Mucosa of descending colon (tissue), 3 donors: Measurements from ENCODE around the gene OR1N2. TPM values are rescaled to one million over a fixed set of nuclear protein-coding genes. Genes with fewer than 3 reads are reported as not detected.

Experiments used
- ATAC-seq: fragments of 200-7000 bp; cut with Tn5 transposase; one replicate; pipeline ENCODE4 v1.9.1; 2020; ENCODE audit warnings: mild to moderate bottlenecking, moderate library complexity
- DNase-seq, 3 donors: peaks; one replicate each; pipeline ENCODE4 v3.0.0-alpha.2; 2020
- H3K36me3 ChIP-seq: fragments of 200-600 bp; one replicate; pipeline ENCODE4 v1.8.0; 2021; ENCODE audit warnings: low read depth, mild to moderate bottlenecking
- H3K4me1 ChIP-seq: fragments of 200-600 bp; one replicate; pipeline ENCODE4 v1.8.0; 2021; ENCODE audit warnings: low read depth, mild to moderate bottlenecking
- H3K4me3 ChIP-seq: fragments of 200-600 bp; one replicate; pipeline ENCODE4 v1.8.0; 2021; ENCODE audit warnings: mild to moderate bottlenecking
- H3K9me3 ChIP-seq: fragments of 200-600 bp; one replicate; pipeline ENCODE4 v1.8.0; 2021; ENCODE audit warnings: mild to moderate bottlenecking
- intact Hi-C, 2 donors: fragments of 100-400 bp; cut with DNase I in 1 of 2; cut with micrococcal nuclease in 1 of 2; formaldehyde crosslinking; loops; one replicate each; pipeline versions ENCODE4 v1.11.0 to v1.11.1; 2022; cut with DNase I, micrococcal nuclease
- long read RNA-seq, 2 donors: library from polyadenylated mRNA; unstranded; transcript quantifications; one replicate each; pipeline ENCODE4 v2.0.0, GENCODE V29; 2019 to 2021
- total RNA-seq, 3 donors: library from RNA; stranded (reverse); fragmentation: NEBNext Ultra II Directional in 2 of 3; extraction: Animal tissue kit (Norgen Biotek cat#: 25700) in 2 of 3; gene quantifications; one replicate each; pipeline versions ENCODE4 v1.2.1 to v1.2.4, GENCODE V29; 2021 to 2023
- TF ChIP-seq, protein P1 (sequence below): fragments of 200-600 bp; IDR thresholded peaks from one replicate; pipeline ENCODE4 v1.8.0; 2022; ENCODE audit warnings: antibody characterized with exemption, mild to moderate bottlenecking
- donor health status: DM: no; HTN: no; CAD: no; lungs with moderate emphysema.
- donor health status: DM: no; HTN: no; CAD: no.
- donor health status: DM: no; HTN: yes; CAD: no.

Gene OR1N2, protein sequence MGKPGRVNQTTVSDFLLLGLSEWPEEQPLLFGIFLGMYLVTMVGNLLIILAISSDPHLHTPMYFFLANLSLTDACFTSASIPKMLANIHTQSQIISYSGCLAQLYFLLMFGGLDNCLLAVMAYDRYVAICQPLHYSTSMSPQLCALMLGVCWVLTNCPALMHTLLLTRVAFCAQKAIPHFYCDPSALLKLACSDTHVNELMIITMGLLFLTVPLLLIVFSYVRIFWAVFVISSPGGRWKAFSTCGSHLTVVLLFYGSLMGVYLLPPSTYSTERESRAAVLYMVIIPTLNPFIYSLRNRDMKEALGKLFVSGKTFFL
- not detected for total RNA-seq
- long read RNA-seq, donor 1, result 0 reads
- long read RNA-seq, donor 2, result 0 reads

DNA sequence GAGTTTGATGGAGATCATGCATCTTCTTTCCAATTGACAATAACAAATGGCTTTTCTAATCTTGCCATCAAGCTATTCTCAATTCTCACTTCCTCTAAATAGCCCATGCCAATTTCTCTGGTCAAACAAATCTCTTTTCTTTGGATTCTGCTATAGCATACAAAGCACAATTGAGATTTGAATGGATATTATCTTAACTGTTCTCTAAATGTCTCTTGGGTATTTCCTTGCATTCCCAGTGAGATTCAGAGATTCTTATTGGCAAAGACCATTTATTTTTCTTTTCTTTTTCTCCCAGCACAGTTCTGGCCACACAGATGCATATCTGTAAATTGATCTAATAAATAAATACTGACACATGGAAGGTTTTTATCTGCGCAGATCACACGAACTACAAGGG is at the start of gene OR1N2:
Gene OR1N2, plus strand, starts transcription at position 301 of the 400 bp plus-strand sequence. CDS start 100 bp downstream, outside the sequence.
- no peak for DNase-seq
- intact Hi-C loops, result no loop called here
- H3K4me1 ChIP-seq, result no peaks in the 10 kb centered on the region
- H3K9me3 ChIP-seq, result no peaks in the 10 kb centered on the region
- no peak for ATAC-seq
- H3K36me3 ChIP-seq, result no peaks in the 10 kb centered on the region
- H3K4me3 ChIP-seq, result no peak within 1 kb of the TSS
- TF ChIP-seq, protein P1, sequence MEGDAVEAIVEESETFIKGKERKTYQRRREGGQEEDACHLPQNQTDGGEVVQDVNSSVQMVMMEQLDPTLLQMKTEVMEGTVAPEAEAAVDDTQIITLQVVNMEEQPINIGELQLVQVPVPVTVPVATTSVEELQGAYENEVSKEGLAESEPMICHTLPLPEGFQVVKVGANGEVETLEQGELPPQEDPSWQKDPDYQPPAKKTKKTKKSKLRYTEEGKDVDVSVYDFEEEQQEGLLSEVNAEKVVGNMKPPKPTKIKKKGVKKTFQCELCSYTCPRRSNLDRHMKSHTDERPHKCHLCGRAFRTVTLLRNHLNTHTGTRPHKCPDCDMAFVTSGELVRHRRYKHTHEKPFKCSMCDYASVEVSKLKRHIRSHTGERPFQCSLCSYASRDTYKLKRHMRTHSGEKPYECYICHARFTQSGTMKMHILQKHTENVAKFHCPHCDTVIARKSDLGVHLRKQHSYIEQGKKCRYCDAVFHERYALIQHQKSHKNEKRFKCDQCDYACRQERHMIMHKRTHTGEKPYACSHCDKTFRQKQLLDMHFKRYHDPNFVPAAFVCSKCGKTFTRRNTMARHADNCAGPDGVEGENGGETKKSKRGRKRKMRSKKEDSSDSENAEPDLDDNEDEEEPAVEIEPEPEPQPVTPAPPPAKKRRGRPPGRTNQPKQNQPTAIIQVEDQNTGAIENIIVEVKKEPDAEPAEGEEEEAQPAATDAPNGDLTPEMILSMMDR, result no peak

DNA sequence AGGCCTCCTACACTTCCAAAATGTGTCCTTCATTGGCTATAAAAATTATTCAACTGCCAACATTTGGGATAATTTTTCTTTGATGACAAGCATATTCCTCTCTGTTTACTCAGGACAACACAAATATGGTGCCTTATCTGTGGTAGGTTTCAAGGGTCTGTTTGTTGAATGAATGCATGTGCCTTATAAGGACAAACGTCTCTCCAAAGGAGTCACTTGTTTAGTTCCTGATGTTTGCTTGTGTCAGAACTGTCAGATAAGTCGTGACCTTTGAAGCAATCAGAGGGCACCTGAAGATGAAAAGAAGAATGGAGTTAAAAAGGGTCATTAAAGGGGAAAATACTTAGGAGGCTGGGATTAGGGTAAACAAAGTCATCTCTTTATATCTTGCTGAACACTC is 45.9 kb upstream of the OR1N2 start:
- no peaks in the 10 kb centered on the region for H3K9me3 ChIP-seq
- intact Hi-C loops, result no loop called here
- no peak for ATAC-seq
- no peaks in the 10 kb centered on the region for H3K4me1 ChIP-seq
- TF ChIP-seq, protein P1, result no peak
- no peaks in the 10 kb centered on the region for H3K36me3 ChIP-seq
- H3K4me3 ChIP-seq, result no peak overlapping the region
- DNase-seq, result no peak

DNA sequence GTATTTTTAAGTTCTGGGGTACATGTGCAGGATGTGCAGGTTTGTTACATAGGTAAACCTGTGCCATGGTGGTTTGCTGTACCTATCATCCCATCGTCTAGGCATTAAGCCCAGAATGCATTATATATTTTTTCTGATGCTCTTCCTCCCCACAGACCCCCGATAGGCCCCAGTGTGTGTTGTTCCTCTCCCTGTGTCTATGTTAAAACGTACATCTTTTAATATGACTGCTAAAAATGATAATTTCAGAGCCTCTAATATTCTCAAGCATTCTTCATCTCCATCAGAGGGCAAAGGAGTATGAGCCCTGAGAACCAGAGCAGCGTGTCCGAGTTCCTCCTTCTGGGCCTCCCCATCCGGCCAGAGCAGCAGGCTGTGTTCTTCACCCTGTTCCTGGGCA is 42.4 kb upstream of the OR1N2 start, which contains the start of gene OR1J2:
Gene OR1J2, plus strand, starts transcription at position 301 of the 400 bp plus-strand sequence. Its CDS starts 0 bp downstream, at position 301.
- no peak within 1 kb of the TSS for H3K4me3 ChIP-seq
- no peaks in the 10 kb centered on the region for H3K4me1 ChIP-seq
- ATAC-seq (no peak), DNase-seq (no peak)
- no peaks in the 10 kb centered on the region for H3K36me3 ChIP-seq
- H3K9me3 ChIP-seq, result no peaks in the 10 kb centered on the region
- intact Hi-C loops, result no loop called here
- TF ChIP-seq, protein P1, result no peak

DNA sequence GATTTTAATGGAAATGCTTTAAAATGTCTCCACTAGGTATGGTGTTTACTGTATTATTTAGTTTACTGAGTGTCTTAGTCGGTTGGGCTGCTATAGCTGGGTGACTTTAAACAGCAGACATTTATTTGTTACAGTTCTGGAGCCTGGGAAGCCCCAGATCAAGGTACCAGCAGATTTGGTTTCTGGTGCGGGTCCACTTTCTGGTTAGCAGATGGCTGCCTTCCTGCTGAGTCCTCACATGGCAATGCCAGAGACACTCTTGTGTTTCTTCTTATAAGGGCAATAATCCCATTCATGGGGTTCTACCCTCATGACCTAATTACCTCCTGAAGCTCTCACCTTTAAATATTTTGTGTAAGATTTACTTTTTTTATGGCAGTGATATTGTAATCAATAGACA is 34.7 kb upstream of the OR1N2 start:
- intact Hi-C loops, result no loop called here
- no peaks in the 10 kb centered on the region for H3K4me1 ChIP-seq
- TF ChIP-seq, protein P1, result no peak
- H3K9me3 ChIP-seq, result no peaks in the 10 kb centered on the region
- DNase-seq (no peak), ATAC-seq (no peak)
- no peaks in the 10 kb centered on the region for H3K36me3 ChIP-seq
- no peak overlapping the region for H3K4me3 ChIP-seq

DNA sequence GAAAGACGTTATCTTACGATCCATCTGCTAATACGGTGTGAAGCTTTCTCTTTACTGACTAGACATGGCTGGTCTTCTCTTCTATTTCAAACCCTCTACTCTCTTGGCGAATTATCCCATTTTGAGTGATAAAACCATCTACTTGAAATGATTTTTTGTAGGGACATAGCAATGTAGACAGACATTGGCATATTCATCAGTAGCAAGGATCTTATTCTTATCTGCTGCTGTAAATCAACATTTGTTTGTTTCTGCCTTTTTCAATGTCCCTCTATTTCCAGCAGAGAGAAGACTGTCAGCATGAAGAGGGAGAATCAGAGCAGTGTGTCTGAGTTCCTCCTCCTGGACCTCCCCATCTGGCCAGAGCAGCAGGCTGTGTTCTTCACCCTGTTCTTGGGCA is 34.1 kb upstream of the OR1N2 start, which contains the start of gene OR1J4:
Gene OR1J4, plus strand, starts transcription at position 301 of the 400 bp plus-strand sequence. Its CDS starts 0 bp downstream, at position 301.
- intact Hi-C loops, result no loop called here
- ATAC-seq, result no peak
- no peak within 1 kb of the TSS for H3K4me3 ChIP-seq
- no peaks in the 10 kb centered on the region for H3K9me3 ChIP-seq
- H3K4me1 ChIP-seq, result no peaks in the 10 kb centered on the region
- DNase-seq, result no peak
- TF ChIP-seq, protein P1, result no peak
- no peaks in the 10 kb centered on the region for H3K36me3 ChIP-seq
